ENCODE data around the gene ANKRD65.
"Not testable (repeated sequence)": the region's sequence is repeated elsewhere in the genome, so short reads cannot be mapped to it uniquely, and the experiment has no call there.

The ANKRD65 gene

DNA sequence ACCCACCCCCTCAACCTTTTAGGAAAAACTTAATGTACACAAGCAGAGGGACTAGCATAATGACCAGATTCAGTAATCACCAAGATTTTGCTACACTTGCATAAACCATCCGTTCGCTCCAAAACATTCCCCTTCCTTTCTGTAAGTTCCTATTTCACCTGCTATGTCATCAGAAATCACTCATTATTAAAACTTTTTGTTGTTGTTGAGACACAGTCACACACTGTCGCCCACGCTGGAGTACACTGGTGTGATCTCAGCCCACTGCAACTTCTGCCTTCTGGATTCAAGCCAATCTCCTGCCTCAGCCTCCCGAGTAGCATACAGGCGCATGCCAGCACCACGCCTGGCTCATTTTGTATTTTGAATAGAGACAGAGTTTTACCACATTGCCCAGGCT is 17.4 kb downstream of the ANKRD65 start:
- no peak overlapping the region for H3K9ac ChIP-seq (ENCODE audit: low read depth, low read length)
- no peak overlapping the region for H3K27ac ChIP-seq (ENCODE audit: low read length)
- H3K4me1 ChIP-seq (ENCODE audit: insufficient read depth, low read length), result peaks cover 15% of the 10 kb centered on the region
- H3K36me3 ChIP-seq (ENCODE audit: insufficient read depth, low read depth, low read length), result peaks cover 65% of the 10 kb centered on the region
- no peak overlapping the region for H3K4me3 ChIP-seq (ENCODE audit: low read length)
- no peaks in the 10 kb centered on the region for H3K27me3 ChIP-seq (ENCODE audit: insufficient read depth, low read length)
- no peaks in the 10 kb centered on the region for H3K9me3 ChIP-seq (ENCODE audit: insufficient read depth, low read depth, low read length)

DNA sequence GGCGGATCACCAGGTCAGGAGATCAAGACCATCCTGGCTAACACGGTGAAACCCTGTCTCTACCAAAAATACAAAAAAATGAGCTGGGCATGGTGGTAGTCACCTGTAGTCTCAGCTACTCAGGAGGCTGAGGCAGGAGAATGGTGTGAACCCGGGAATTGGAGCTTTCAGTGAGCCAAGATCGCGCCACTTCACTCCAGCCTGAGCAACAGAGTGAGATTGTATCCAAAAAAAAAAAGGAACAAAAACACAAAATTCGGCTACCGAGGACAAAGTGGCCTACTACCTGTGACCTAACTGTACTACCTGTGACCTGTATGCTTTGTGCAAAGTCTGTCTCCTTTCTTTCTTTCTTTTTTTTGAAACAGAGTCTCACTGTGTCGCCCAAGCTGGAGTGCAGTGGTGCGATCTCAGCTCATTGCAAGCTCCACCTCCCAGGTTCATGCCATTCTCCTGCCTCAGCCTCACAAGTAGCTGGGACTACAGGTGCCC is 18.1 kb downstream of the ANKRD65 start:
- H3K9ac ChIP-seq (ENCODE audit: low read depth, low read length), result not testable (repeated sequence)
- peaks cover 62% of the 10 kb centered on the region for H3K36me3 ChIP-seq (ENCODE audit: insufficient read depth, low read depth, low read length)

DNA sequence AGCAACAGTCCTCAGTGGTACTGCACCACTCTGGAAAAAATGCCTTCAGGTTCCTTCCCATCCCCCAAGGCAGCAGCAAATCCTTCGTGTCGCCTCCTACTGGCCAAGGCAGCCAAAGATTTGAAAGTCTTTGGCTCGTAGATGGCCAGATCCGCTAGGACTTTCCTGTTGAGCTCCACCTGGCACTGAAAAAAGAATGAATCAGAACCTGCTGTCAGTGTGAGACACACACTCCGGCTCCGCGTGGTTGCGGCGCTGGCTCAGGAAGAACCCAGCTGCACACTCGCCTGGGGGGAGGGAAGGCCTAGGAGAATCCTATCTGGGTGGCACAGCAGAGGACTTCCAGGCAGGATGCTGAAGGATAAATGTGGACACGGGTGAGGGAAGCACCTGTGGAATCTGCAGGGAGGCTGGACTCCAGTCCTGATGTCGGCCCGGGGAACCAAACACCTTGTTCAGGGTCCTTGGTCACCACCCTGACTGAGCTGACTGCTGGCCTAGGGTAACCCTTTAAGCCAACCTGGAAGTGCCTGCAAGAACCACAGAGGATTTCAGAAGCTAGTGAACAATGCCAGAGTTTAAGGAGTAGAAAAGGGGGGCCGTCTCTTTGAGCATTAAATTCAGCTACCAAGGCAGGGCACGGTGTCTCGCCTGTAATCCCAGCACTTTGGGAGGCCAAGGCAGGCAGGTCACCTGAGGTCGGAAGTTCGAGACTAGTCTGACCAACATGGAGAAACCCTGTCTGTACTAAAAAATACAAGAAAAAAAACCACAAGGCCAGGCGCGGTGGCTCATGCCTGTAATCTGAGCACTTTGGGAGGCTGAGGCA is 18.8 kb downstream of the ANKRD65 start:
- no peaks in the 10 kb centered on the region for H3K9me3 ChIP-seq (ENCODE audit: insufficient read depth, low read depth, low read length)
- H3K4me1 ChIP-seq (ENCODE audit: insufficient read depth, low read length), result peaks cover 11% of the 10 kb centered on the region

More for the DNA sequence above, 18.1 kb downstream of the ANKRD65 start:
- H3K27ac ChIP-seq (ENCODE audit: low read length); H3K4me3 ChIP-seq (ENCODE audit: low read length); H3K9me3 ChIP-seq (ENCODE audit: insufficient read depth, low read depth, low read length); H3K27me3 ChIP-seq (ENCODE audit: insufficient read depth, low read length): not testable (repeated sequence)
- H3K4me1 ChIP-seq (ENCODE audit: insufficient read depth, low read length), result peaks cover 11% of the 10 kb centered on the region

GRCh38 chr1:1401457-1402010 is 19.5 kb downstream of the ANKRD65 start:
- Histone ChIP-seq H3K27me3 (ENCODE audit: insufficient read depth, low read length) (no peaks in the 10 kb centered on the region), H3K4me1 (ENCODE audit: insufficient read depth, low read length) (peaks cover 11% of the 10 kb centered on the region), H3K36me3 (ENCODE audit: insufficient read depth, low read depth, low read length) (peaks cover 75% of the 10 kb centered on the region), H3K27ac (ENCODE audit: low read length) (no peak overlapping the region), H3K9me3 (ENCODE audit: insufficient read depth, low read depth, low read length) (no peaks in the 10 kb centered on the region), H3K4me3 (ENCODE audit: low read length) (no peak overlapping the region), H3K9ac (ENCODE audit: low read depth, low read length) (no peak overlapping the region; the same call in 1 of the 2 replicates)

More for the DNA sequence above, 18.8 kb downstream of the ANKRD65 start:
- Histone ChIP-seq H3K4me3 (ENCODE audit: low read length) (no peak overlapping the region), H3K27ac (ENCODE audit: low read length) (no peak overlapping the region), H3K36me3 (ENCODE audit: insufficient read depth, low read depth, low read length) (peaks cover 69% of the 10 kb centered on the region), H3K27me3 (ENCODE audit: insufficient read depth, low read length) (no peaks in the 10 kb centered on the region), H3K9ac (ENCODE audit: low read depth, low read length) (no peak overlapping the region)

GRCh38 chr1:1400576-1401456 is 20.3 kb downstream of the ANKRD65 start:
- H3K4me1 ChIP-seq (ENCODE audit: insufficient read depth, low read length), result peaks cover 11% of the 10 kb centered on the region
- H3K36me3 ChIP-seq (ENCODE audit: insufficient read depth, low read depth, low read length), result peaks cover 75% of the 10 kb centered on the region
- H3K9ac ChIP-seq (ENCODE audit: low read depth, low read length), result peak overlapping the region; percentile 98; the same call in 1 of the 2 replicates
- H3K9me3 ChIP-seq (ENCODE audit: insufficient read depth, low read depth, low read length), result no peaks in the 10 kb centered on the region
- H3K27ac ChIP-seq (ENCODE audit: low read length), result no peak overlapping the region
- H3K4me3 ChIP-seq (ENCODE audit: low read length), result peak overlapping the region; percentile 98
- H3K27me3 ChIP-seq (ENCODE audit: insufficient read depth, low read length), result no peaks in the 10 kb centered on the region

DNA sequence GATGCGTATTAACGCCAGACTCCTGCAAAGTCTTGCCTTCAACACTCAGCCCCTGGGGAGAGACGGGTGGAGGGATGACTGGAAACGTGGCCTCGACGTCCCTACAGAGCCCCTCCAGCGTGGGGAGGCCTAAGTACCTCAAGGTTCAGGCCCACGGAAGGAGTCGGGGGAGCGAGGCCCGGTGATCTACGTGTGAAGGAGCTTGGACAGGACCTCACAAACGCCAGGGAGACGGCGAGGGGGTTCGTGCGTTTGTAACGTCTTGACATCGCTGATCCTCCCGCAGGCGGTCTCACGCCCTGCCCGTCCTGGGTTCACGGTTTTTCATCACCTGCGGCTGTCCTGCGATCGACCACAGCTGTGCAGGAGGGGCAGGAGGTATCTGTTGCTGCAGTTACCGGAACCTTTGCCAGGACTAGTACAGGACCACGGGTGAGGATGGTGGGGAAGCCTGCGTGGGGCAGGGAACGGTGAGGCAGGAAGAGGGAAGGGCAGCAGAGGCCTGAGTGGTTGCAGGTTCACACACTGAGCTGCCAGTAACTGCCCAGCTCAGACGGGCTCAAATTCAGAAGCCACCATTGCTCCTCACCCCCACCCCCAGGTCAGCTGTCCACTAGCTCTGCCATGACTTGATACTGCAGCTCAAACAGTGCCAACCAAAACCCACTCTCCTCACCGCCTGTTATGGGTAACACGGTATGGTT is 21.1 kb downstream of the ANKRD65 start:
- H3K36me3 ChIP-seq (ENCODE audit: insufficient read depth, low read depth, low read length), result peaks cover 75% of the 10 kb centered on the region
- H3K4me3 ChIP-seq (ENCODE audit: low read length), result peak overlapping the region; percentile 98
- H3K4me1 ChIP-seq (ENCODE audit: insufficient read depth, low read length), result peaks cover 11% of the 10 kb centered on the region
- no peaks in the 10 kb centered on the region for H3K9me3 ChIP-seq (ENCODE audit: insufficient read depth, low read depth, low read length)
- H3K9ac ChIP-seq (ENCODE audit: low read depth, low read length), result peak overlapping the region; percentile 98
- H3K27me3 ChIP-seq (ENCODE audit: insufficient read depth, low read length), result no peaks in the 10 kb centered on the region
- peak overlapping the region; percentile 77 for H3K27ac ChIP-seq (ENCODE audit: low read length)

DNA sequence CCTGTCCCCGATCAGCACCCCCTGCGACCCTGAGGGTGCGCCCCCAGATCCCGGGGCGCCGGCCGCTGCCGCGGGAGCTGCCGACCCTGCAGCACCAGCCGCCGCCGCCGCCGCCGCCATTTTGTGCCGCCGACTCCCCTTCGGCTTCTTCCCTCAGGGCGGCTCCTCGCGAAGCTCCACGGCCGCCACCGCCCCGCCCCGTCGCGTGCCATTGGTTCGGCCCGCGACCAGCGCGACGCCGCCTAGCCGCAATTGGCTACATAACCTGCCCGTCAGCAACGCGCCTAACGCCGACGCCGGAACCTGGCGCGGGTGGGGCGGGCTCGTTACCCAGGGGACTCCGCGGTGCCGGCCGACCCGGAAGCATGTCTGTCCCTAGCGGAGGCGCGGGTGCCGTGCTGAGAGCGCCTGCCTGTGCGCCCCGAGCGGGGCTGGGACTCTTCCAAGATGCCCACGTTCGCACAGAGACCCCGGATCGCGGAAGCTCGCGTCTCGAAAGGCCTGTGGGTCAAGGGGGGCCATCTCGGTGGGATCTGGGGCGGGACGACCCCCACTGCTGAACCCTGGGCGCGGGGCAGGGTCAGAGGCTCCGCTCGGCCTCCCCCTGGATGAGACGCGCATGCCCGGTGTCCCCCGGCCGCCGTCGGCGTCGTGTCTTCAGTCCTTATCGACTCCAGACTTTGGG is 21.7 kb downstream of the ANKRD65 start, which contains the start of gene CCNL2:
TSS of gene CCNL2 (minus strand) at position 149 of the 685 bp plus-strand sequence. CDS start at position 120, 29 bp downstream.
- Histone ChIP-seq H3K9me3 (ENCODE audit: insufficient read depth, low read depth, low read length) (no peaks in the 10 kb centered on the region), H3K27me3 (ENCODE audit: insufficient read depth, low read length) (no peaks in the 10 kb centered on the region), H3K4me3 (ENCODE audit: low read length) (peak within 1 kb of the TSS; percentile 99), H3K4me1 (ENCODE audit: insufficient read depth, low read length) (peaks cover 11% of the 10 kb centered on the region), H3K36me3 (ENCODE audit: insufficient read depth, low read depth, low read length) (peaks cover 74% of the 10 kb centered on the region), H3K27ac (ENCODE audit: low read length) (peak within 1 kb of the TSS; percentile 77), H3K9ac (ENCODE audit: low read depth, low read length) (peak within 1 kb of the TSS; percentile 98)

GRCh38 chr1:1398677-1399186 is 22.3 kb downstream of the ANKRD65 start:
- Histone ChIP-seq H3K4me3 (ENCODE audit: low read length) (peak overlapping the region; percentile 99), H3K9me3 (ENCODE audit: insufficient read depth, low read depth, low read length) (no peaks in the 10 kb centered on the region), H3K36me3 (ENCODE audit: insufficient read depth, low read depth, low read length) (peaks cover 75% of the 10 kb centered on the region), H3K4me1 (ENCODE audit: insufficient read depth, low read length) (peaks cover 11% of the 10 kb centered on the region), H3K27me3 (ENCODE audit: insufficient read depth, low read length) (no peaks in the 10 kb centered on the region), H3K27ac (ENCODE audit: low read length) (peak overlapping the region; percentile 58), H3K9ac (ENCODE audit: low read depth, low read length) (peak overlapping the region; percentile 97)

GRCh38 chr1:1397839-1398523 is 23.1 kb downstream of the ANKRD65 start:
- Histone ChIP-seq H3K27ac (ENCODE audit: low read length) (no peak overlapping the region), H3K4me3 (ENCODE audit: low read length) (peak overlapping the region; percentile 99)

DNA sequence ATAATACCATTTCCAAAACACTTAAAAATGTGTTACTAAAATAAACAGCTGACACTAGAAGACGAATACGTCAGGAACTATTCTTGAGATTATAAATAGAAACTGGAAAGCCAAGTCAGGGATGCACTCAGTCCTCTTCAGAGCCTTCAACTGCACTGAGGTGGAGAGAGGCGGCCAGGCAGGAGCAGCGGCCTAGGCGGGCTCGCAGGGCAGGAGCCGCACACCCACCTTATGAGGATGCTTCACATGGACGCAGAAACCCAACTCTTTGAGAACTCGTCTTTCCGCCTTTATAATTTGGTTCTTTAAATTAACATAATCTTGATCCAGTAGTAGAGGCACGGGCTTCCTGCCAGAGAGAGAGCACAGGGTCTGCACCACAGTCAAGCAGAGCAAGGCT is 25.9 kb downstream of the ANKRD65 start:
- Histone ChIP-seq H3K9me3 (ENCODE audit: insufficient read depth, low read depth, low read length) (no peaks in the 10 kb centered on the region), H3K27me3 (ENCODE audit: insufficient read depth, low read length) (no peaks in the 10 kb centered on the region), H3K9ac (ENCODE audit: low read depth, low read length) (no peak overlapping the region), H3K4me1 (ENCODE audit: insufficient read depth, low read length) (0 out of 2 replicates have a peak, but pooled peaks cover 2% of the 10 kb centered on the region), H3K4me3 (ENCODE audit: low read length) (no peak overlapping the region), H3K27ac (ENCODE audit: low read length) (no peak overlapping the region), H3K36me3 (ENCODE audit: insufficient read depth, low read depth, low read length) (peaks cover 76% of the 10 kb centered on the region)

More at GRCh38 chr1:1397839-1398523, 23.1 kb downstream of the ANKRD65 start:
- Histone ChIP-seq H3K27me3 (ENCODE audit: insufficient read depth, low read length) (no peaks in the 10 kb centered on the region), H3K36me3 (ENCODE audit: insufficient read depth, low read depth, low read length) (peaks cover 75% of the 10 kb centered on the region), H3K4me1 (ENCODE audit: insufficient read depth, low read length) (peaks cover 11% of the 10 kb centered on the region), H3K9me3 (ENCODE audit: insufficient read depth, low read depth, low read length) (no peaks in the 10 kb centered on the region), H3K9ac (ENCODE audit: low read depth, low read length) (peak overlapping the region; percentile 97)

Data from iPS-20b (cell line).